ENCODE results near the gene ZBBX.
"Not testable (repeated sequence)": the region's sequence is repeated elsewhere in the genome, so short reads cannot be mapped to it uniquely, and the experiment has no call there.

ZBBX gene, protein sequence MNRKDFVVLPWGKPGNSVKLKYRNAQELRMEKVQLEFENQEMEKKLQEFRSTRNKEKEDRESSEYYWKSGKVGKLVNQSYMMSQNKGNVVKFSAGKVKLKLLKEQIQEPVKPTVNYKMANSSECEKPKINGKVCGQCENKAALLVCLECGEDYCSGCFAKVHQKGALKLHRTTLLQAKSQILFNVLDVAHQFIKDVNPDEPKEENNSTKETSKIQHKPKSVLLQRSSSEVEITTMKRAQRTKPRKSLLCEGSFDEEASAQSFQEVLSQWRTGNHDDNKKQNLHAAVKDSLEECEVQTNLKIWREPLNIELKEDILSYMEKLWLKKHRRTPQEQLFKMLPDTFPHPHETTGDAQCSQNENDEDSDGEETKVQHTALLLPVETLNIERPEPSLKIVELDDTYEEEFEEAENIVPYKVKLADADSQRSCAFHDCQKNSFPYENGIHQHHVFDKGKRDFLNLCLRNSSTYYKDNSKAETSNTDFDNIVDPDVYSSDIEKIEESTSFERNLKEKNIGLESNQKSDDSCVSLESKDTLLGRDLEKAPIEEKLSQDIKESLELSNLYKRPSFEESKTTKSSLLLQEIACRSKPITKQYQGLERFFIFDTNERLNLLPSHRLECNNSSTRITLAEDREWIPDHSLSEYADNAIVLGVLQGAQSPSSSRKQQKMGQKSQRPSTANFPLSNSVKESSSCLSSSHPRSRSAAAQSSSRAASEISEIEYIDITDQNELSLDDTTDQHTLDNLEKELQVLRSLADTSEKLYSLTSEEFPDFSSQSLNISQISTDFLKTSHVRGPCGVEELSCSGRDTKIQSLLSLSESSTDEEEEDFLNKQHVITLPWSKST

GRCh38 chr3:167380004-167380689, at the start of gene ZBBX:
ZBBX (minus strand) TSS chr3:167380297; CDS start chr3:167372901, 7,396 bp downstream.
- peak; percentile 64 for DNase-seq (ENCODE audit: low read depth)

DNA sequence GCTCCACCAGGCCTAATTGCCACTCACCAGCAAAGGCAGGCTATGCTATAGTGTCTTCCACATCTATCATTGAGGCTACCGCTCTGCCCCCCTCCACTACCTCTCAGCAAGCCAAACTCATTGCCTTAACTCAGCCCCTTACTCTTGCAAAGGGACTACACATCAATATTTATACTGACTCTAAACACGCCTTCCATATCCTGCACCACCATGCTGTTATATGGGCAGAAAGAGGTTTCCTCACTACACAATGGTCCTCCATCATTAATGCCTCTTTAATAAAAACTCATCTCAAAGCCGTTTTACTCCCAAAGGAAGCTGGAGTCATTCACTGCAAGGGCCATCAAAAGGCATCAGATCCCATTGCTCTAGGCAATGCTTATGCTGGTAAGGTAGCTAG, 46.9 kb upstream of the ZBBX start:
- not testable (repeated sequence) for DNase-seq (ENCODE audit: low read depth)

- not testable (repeated sequence) for DNase-seq (ENCODE audit: low read depth)
Observed at GRCh38 chr3:167422396-167422795, 42.3 kb upstream of the ZBBX start.

DNA sequence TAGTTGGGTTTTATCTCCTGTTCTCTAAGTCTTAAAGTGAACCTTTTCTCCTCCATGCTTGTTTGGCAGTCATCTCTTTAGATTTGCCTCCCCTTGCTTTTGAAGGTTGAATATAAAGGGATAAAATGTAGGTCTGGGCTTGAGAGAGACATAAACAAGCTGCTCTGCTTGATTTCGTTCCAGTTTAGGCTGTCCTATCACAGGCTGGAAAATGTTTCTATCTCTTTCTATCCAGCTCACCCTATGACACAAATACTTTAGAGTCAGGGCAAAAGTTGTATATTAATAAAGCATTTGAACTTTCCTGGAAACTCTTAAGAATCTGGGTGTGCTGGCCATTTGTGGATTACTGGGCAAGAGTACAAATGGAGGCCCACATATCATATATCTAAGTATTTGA, 29.5 kb upstream of the ZBBX start:
- DNase-seq (ENCODE audit: low read depth), result no peak

- no peak for DNase-seq (ENCODE audit: low read depth)
Observed at GRCh38 chr3:167406876-167407492, 26.9 kb upstream of the ZBBX start.

DNA sequence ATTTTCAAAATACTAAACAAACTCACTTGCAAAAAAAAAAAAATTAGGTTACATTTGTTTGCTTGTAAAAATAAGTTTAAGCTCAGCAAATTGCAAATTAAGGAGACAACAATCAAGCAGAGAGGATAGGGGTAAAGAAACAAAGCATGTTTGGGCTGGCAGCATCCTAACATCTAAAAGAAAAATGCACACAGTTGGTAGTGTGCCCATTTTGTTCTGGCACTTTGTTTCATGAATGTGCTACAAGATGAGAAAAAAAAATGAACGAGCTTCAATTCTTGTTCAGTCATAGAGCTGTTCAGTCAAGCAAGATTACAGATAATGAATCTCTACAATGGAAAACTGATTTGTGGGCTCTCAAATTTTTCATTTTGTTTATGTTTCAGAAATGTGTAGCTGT, 17.7 kb upstream of the ZBBX start:
- no peak for DNase-seq (ENCODE audit: low read depth)

GRCh38 chr3:167396075-167396474, 16.0 kb upstream of the ZBBX start:
- no peak for DNase-seq (ENCODE audit: low read depth)

- no peak for DNase-seq (ENCODE audit: low read depth)
Observed at GRCh38 chr3:167394003-167394402, 13.9 kb upstream of the ZBBX start.

- DNase-seq (ENCODE audit: low read depth), result no peak
Observed at GRCh38 chr3:167382155-167382554, 2.1 kb upstream of the ZBBX start.

GRCh38 chr3:167375478-167375877, 4.6 kb downstream of the ZBBX start:
- no peak for DNase-seq (ENCODE audit: low read depth)

DNA sequence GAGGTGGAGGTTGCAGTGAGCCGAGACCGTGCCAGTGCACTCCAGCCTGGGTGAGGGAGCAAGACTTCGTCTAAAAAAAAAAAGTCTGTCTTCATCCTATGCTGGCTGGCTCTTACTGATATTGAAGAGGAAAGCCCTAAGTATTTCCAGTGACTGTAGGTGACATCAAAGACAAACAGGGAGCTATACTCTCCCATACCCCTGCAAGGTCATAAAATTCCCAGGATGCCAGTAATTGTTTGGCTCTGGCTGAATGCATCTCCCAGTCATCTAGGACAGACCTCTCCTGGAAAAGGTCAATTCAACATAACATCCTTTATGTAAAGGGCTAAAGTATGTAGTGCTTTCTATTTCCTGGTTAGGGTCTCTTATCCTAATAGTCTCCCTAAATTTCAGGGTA, 8.0 kb downstream of the ZBBX start:
- no peak for DNase-seq (ENCODE audit: low read depth)

- no peak for DNase-seq (ENCODE audit: low read depth)
Observed at GRCh38 chr3:167361948-167362347, 18.1 kb downstream of the ZBBX start.

DNA sequence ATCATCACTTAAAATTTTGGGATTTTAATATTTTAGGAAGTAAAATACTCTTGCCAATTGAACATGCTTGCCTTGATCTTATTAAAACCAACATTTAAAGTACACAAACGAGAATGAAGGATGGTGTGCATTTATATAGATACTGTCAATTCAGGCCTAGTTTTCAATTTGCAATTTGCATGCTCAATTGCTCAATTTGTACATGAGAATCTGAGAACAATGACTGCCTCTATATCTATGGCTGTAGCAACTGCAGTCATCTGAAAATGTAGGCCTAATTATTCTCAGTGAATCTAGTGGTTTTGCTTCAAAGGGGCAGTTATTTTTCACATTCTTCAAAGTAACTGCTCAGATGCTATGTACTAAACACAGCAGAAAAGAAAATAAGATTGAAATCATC, 18.8 kb downstream of the ZBBX start:
- no peak for DNase-seq (ENCODE audit: low read depth)

DNA sequence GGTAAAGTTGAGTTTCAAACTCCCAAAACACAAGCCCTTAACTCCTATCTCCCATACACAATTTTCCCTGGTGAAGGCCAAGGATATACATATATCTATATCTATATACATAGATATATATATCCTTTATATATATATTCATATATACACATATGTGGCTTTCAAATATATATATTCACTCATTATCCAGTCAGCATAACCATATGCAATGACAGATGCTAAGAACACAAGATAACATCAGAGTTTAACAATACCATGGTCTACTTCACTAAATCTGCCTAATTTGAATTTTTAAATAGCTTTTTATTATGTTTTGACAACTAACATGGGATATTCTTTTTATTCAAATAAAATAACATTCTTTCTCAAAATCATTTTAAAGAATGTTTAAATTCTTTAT, 24.7 kb downstream of the ZBBX start:
- no peak for DNase-seq (ENCODE audit: low read depth)

DNA sequence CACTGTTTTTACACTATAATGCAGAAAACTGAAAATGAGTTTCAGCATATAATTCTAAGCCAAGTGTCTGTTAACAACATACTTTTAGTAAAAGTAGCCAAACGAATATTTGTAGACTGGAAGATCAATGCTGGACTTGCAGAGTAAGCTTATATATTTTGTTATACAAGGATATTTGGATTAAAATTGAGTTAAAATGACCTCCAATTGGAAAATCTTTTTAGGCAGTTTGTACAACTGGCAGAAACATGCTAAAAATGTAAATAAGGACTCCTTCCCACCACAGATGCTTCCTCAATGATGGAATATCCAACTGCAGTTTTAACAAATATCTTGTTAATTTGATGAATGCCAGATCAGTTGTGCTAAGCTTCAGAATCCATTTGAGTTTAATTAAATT, 25.3 kb downstream of the ZBBX start:
- no peak for DNase-seq (ENCODE audit: low read depth)

GRCh38 chr3:167350245-167350862, 29.7 kb downstream of the ZBBX start:
- no peak for DNase-seq (ENCODE audit: low read depth)

- no peak for DNase-seq (ENCODE audit: low read depth)
Observed at GRCh38 chr3:167346171-167346570, 33.9 kb downstream of the ZBBX start.

DNA sequence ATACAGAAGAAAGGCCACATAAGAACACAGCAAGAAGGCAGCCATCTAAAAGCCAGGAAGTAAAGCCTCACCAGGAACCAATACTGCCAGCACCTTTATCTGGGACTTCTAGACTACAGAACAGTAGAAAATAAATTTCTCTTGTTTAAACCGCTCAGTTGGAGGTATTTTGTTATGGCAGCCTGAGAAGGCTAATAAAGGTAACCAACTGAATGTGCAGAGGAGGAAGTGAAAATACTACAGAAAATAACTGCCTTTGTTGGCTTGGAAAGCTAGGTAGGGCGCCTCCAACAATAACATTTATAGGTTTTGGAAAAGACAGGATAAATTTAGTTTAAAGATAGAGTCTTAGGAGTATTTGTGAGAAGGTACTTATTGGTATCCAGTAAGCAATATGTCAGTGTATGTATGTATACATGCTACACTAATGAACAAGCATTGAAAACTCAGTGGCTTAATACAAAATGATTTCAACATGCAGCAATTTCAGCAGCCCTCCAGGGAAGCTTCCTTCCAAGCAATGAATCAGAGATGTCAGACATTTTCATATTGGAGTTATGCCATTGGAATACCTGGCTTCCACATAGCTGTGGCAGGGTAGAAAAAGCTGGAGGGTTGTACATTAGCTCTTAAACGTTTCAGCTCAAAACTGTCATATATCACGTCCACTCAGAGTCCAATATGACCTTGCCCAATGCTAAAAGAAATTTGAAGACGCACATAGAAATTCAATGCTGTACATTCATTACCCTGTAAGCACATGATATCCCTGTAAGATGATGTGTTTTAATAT, 48.9 kb downstream of the ZBBX start:
- DNase-seq (ENCODE audit: low read depth), result no peak

GRCh38 chr3:167323572-167323971, 56.5 kb downstream of the ZBBX start:
- no peak for DNase-seq (ENCODE audit: low read depth)

- no peak for DNase-seq (ENCODE audit: low read depth)
Observed at GRCh38 chr3:167318996-167319615, 61.0 kb downstream of the ZBBX start.

Measured in activated gamma-delta T cell treated with anti-CD3 and anti-CD28 coated beads, Interleukin-2, amount 50 U/mL, for 16 hours (primary cell).